HG02610 (cell line): Measurements from ENCODE around the gene JCAD.

Source experiments
- ATAC-seq: cut with Tn5 transposase; IDR thresholded peaks from one replicate; pipeline ENCODE4 v1.9.1; 2021; ENCODE audit warnings: mild to moderate bottlenecking, moderate library complexity; ENCODE audit not compliant: unreplicated experiment

The JCAD gene

GRCh38 chr10:30045961-30046360 lies 13.4 kb downstream of the JCAD start:
- ATAC-seq: no peak

GRCh38 chr10:30043476-30044270 lies 15.7 kb downstream of the JCAD start:
- ATAC-seq: no peak

DNA sequence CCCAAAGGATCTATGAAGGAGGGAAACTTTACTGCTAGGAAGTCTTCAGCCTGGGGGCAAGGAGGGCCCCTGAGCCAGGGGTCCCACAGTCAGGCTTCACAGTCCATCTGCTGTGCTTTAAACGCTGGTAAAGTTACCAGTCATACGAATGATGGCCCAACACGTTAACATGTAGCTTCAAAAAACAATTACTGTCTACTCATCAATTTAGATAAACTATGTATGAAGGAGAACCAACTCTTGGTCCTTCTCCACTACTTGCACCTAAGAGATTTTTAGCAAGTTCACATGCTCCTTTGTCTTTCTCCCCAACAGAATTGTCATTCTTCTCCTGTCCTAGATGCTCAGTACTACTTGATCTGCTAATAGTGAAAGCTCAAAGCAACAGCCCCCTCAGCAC lies 16.6 kb downstream of the JCAD start:
- no peak for ATAC-seq

GRCh38 chr10:30041196-30042105 lies 17.9 kb downstream of the JCAD start:
- ATAC-seq: no peak

DNA sequence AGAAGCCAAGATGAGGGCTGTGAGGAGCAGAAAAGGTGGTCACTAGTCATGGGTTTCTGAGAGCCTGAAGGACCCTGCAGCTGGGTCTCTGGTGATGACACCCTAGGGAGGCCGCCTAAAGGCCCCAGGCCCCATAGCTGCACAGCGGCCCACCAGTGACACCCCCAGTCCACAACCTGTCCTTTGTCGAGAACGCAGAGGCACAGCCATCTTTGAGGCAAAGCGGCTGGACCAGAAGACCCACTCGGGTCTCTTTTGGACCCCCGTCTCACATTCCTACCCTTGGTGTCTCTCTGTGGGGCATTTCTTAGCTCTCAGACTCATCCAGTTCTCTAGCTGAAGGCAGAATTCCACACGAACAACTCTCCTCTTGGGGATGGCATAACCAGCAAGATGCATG lies 18.8 kb downstream of the JCAD start:
- no peak for ATAC-seq

DNA sequence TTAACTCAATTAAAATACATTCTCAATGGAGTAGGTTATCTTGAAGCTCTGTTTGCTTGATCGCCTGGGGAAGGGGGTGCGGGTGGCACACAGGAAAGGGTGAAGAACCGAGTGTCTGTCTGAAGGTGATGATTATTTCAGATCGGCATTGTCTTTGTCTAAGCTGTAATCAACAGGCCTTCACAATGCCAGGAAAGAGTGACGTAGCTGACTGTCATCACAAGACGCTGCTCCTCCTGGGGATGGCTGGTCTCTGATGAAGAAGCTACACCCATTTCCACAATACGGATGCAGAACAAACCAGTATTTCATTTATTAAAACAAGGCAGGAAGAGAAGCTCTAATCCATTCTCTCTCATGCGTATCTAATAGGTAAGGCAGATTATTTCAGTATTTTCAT lies 19.4 kb downstream of the JCAD start:
- no peak for ATAC-seq

GRCh38 chr10:30039567-30039966 lies 19.8 kb downstream of the JCAD start:
- ATAC-seq: no peak

DNA sequence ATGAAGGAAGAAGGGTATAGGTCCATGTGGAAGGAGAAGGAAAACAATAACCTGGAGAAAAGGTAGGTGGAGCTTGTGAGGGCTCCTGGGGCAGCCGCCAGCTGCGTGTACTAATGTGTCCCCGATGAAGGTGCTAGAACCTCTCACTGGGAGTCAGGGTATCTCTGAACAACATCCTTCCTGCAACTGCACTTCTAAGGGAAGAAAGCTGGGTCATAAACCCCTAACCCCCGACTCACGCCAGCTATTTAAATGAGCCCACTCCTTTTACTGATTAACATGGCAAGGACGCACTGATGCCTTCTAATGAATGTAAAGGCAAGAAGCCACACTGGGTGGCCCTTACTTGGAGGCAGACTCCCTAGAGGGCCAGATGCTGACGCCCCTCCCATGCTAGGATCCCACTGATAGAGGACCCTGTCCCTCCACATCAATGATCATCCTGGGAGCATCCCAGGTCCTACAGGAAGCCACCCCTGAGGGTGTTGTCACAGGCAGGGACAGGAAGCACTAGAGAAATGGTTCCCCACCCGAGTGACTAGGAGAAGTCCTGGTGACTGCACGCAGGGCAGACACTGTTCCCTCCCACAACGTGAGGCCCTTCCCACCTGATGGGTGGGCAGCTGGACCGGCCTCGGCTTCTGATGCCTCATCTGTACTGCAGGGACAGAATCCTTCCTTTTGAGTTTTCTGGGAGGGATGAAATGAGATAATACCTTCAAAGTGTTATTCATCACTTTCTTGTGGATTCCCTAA lies 20.4 kb downstream of the JCAD start:
- ATAC-seq: no peak

DNA sequence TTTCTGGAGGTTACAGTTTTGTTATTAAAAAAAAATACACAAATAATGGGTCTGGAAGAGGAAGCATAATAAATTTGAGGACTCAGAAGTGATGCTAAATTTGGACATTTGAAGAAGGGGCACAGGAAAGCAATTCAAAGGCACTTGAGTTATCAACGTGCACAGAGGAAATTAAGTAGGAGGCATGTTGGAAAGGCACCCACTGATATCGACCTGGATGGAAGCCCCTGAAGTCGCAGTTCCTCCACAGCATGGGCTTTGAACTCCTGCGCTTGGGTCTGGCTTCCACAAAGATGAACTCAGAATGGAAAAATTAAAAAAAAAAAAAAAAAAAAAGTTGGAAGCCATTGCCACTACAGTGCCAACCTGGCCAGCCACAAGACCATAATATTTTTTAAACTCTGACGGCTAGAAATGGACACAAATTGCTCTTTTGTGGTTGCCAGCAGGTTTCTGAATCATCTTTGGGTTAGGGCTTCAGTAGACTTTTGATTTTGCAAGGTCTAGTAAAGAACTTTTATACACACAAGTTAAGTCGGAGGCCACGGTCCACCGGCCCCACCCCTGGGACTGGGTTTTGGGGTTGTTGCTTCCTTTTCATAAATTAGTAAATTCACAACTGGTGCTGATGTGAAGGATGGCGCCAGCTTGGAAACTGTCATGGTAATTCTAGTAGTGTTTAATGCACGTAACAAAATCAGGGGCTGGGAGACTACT lies 21.6 kb downstream of the JCAD start:
- no peak for ATAC-seq

GRCh38 chr10:30036811-30037210 lies 22.6 kb downstream of the JCAD start:
- no peak for ATAC-seq

DNA sequence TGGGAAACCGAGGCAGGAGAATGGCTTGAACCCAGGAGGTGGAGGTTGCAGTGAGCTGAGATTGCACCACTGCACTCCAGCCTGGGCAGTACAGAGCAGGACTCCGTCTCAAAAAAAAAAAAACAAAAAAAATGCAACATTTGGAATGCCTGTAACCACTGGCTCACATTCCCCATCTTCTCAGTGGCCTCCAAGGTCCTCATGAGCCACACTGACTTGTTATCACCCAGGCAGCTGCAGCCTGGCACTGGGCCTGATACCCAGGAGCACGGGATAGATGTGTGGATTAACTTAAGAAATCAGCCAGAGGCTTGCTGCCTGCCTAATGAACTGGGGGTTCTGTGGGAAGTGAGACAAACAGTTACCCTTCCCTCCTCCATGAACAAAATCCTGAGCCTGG lies 23.0 kb downstream of the JCAD start:
- ATAC-seq: no peak

DNA sequence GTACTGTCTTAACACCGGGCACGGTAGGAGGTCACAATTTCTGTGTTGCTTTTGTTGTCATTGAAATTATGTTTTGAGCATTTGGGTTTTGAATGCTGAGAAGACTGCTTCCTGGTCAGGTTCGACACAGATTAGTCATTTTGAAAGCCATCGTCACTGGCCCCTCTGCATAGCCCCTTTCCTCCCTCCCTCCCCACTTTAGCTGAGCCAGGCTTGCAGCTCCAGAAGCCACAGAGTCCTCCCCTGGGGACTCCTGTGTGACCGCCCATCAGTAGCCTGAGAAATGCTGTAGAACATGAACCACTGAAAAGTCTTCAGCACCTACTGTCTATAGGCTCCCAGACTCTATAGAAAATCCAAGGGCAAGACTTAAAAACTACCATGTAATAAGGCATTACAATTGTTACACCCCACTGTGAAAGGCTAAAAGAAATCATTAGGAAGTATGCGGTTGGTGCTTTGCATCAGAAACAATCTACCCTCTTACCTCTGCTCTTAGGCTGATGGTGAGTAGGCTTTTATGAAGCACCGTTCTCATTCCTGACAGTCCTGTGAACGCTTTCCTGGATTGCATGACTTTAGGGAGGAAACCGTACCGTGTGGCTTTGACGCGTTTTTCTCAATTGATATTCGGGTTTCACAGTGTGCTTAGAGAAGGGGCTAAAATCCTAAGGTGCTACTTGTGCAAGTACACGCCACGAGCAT lies 24.8 kb downstream of the JCAD start:
- no peak for ATAC-seq

- ATAC-seq: no peak
These were observed 27.3 kb downstream of the JCAD start for GRCh38 chr10:30032125-30032524.

- ATAC-seq: no peak
These were observed 29.5 kb downstream of the JCAD start for GRCh38 chr10:30029872-30030256.

GRCh38 chr10:30029164-30029871 lies 30.1 kb downstream of the JCAD start:
- ATAC-seq: no peak

GRCh38 chr10:30028738-30029030 lies 30.7 kb downstream of the JCAD start:
- ATAC-seq: no peak

DNA sequence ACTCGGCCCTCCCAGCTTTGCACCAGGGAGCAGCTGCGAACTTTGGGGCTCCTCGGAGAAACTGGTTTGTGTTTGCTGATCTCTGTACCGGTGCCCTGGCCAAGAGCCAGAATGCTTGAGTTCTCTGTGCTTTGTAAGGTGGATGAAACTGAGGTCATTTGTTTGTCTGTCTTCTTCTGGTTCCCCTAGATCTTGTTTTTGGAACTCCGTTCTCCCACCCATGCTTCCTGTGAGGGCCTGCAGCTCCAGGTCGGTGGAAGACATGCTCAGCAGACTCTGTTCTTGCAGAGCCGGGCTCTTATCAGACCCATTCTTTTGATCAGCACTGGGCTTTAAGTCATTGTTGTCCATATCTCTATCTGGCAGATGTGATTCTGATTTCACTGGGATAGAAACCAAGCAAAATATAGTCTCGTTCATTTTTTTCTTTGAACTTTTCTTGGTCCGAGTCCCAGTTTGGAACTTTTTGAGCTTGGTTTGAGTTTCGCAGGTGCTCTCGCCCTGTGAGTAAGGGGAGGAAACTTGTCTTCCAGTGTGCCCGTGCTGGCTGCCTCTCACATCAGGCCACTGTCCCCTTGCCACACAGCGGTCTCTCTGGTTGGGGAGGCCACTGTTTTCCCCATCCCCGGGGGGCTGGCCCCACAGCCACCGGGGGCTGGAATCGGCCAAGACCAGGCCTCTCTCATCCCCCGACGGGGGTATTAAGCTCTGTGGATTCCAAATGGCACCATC lies 31.2 kb downstream of the JCAD start:
- no peak for ATAC-seq

- ATAC-seq: peak; percentile 86
These were observed 32.1 kb downstream of the JCAD start for GRCh38 chr10:30027057-30028005.
